ENCODE results near the gene EMP3.
"Not testable (repeated sequence)": the region's sequence is repeated elsewhere in the genome, so short reads cannot be mapped to it uniquely, and the experiment has no call there.

EMP3 gene, protein sequence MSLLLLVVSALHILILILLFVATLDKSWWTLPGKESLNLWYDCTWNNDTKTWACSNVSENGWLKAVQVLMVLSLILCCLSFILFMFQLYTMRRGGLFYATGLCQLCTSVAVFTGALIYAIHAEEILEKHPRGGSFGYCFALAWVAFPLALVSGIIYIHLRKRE

DNA sequence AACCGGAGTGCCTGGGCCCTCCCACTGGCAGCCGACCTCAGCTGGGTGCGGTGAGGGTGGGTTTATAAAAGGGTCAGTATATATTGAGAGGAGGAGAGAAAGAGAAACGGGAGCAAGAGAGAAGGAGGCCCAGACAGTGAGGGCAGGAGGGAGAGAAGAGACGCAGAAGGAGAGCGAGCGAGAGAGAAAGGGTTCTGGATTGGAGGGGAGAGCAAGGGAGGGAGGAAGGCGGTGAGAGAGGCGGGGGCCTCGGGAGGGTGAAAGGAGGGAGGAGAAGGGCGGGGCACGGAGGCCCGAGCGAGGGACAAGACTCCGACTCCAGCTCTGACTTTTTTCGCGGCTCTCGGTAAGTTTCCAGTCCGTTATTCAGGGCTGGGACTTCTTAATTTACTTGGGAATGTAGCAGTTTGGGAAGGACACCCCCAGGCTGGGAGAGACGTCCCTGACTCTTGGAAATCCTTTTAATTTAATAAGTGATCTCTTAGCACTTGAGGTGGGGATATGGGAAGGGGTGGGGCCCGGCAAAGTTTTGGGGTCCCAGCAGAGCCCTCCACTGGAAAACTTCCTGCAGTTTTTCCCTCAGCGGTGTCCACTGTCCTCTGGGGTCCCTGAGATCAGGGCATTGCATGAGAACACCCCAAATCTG lies at the start of gene EMP3:
TSS of gene EMP3 (plus strand) at position 288 of the 646 bp plus-strand sequence. CDS start 1,293 bp downstream, outside the sequence.
- peak; percentile 81 for DNase-seq (ENCODE audit: low spot score)

DNA sequence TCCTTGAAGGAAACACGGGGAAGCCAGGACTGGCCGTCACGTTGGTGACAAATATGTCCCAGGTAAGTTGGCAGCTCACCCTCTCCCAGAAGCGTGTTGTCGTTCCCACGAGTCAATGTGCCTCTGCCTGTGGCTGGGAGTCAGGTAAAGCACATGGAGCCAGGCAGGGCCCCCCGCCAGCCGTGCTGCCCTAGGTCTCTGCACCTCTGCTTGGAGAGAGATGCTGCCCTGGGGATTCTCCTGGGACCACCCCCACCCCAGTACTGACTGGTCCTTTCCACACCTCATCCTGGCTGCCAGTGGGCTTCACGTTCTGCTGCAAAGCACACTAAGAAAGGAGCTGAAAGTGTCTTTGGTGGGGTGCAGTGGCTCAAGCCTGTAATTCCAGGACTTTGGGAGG lies 45.6 kb upstream of the EMP3 start:
- DNase-seq (ENCODE audit: low spot score), result no peak

DNA sequence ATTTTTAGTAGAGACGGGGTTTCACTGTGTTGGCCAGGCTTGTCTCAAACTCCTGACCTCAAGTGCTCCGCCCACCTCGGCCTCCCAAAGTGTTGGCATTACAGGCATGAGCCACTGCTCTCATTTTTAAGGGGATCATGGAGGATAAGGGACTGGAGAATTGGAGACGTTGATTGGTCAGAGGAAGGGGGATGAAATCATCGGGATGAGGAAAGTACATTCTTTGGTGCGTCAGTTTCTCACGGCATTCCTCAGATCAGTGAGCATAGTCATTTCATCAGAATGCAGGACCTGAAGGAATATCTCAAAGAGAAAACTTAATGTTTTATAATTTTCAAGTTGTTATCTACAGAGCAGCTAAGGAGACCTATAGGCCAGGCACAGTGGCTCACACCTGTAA lies 41.4 kb upstream of the EMP3 start:
- DNase-seq (ENCODE audit: low spot score), result no peak

DNA sequence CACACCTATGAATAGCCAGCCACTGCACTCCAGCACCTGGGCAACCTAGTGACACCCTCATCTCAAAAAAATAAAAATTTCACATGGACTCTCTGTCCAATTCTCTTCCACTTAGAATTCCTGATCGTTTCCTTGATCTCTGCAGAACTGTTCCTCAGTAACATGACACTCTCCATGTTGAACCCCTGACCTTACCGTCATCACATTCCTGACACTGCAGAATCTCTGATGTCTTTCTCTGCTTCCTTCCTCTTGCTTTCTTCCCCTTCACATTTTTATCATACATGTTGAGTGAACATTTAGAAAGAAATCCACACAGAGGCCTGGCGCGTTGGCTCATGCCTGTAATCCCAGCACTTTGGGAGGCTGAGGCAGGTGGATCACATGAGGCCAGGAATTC lies 40.5 kb upstream of the EMP3 start:
- DNase-seq (ENCODE audit: low spot score), result no peak

DNA sequence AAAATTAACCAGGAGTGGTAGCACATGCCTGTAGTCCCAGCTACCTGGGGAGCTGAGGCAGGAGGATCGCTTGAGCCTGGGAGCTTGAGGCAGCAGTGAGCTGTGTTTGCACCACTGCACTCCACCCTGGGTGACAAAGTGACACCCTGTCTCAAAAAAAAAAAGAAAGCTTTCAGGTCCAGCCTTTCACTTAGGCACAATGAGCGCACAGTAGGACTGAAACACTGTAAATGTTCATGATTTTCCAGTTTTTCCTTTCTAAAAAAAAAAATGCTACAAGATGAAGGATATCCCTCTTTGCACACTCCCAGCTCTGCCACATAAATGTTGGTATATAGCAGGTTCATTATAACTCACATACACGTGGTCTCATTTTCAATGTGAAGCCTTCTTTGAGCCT lies 37.6 kb upstream of the EMP3 start:
- DNase-seq (ENCODE audit: low spot score), result no peak

DNA sequence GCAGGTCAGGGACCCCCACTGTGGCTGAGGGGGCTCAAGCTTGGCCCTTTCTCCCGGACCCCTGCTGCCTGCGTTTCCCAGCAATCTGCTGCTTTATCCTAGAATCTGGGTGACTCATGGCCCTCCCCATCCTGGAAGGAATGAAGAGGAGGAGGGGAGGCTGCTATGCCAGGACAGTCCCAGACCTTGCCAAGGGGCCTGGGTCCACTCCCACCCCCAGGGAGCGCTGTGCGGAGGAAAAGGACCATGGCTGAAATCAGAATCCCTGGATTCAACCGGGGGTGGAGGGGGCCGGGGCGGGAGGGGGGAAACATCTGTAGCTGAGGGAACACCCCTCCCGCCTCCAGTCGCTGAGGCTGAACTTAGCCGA lies 35.0 kb upstream of the EMP3 start:
- DNase-seq (ENCODE audit: low spot score), result peak; percentile 73

DNA sequence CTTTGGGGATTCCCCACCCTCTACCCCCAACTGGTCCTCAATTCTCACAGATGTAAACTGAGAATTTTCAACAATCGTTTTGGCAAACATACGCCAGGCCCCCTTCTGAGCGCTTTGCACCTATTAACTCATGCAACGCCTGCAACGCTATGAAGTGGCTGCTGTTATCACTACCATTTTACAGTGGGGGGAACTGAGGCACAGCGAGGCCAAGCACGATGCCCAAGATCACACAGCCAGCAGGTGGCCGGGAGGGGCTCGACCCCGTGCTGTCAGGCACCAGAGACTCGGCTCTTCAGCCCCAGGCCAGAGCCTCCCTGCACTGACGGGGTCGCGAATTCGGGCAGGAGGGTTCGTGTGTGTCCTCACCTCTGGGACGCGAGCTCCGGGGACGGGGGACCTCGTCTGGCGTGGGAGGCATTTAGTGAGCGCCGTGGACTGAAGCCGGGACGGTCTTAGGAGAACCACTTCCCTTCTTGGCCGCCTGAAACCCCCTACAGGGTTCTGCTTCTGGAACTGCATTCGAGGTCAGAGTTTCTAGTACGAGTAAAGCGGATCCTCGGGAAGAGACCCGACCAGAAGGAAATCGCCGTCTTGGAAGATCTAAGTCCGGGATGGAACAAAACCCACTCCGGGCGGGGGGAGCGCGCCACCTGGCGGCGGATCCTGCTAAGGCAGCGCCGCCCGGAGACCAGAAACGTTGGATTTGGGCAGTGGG lies 34.4 kb upstream of the EMP3 start:
- peak; percentile 90 for DNase-seq (ENCODE audit: low spot score)

DNA sequence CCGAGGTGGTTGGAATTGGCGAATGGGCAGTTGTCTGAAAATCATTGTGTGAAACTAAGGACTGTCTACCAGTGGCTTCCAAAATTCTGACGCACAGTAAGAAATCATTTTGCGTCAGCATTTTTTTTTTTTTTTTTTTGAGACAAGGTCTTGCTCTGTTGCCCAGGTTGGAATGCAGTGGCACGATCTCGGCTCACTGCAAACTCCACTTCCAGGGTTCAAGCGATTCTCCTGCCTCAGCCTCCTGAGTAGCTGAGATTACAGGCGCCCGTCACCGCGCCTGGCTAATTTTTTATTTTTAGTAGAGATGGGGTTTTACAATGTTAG lies 33.9 kb upstream of the EMP3 start:
- DNase-seq (ENCODE audit: low spot score), result not testable (repeated sequence)

DNA sequence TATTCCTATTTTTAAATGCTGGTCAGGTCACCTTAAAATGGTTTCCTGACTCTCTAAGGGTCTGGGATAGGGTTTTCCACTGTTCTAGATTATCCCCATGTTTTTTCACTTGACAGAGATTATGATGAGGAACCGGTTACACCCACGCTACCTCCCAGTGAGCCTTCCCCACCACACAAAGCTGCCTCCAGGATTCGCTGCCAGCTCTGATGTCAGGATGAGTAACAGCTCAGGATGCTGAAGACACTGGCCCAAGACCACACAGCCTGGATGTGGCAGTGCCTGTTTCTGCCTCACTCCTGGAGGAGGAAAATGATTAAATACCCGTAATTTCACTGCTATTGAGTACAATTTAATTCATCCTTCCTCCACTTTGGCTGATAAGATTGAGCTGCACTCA lies 32.6 kb upstream of the EMP3 start:
- no peak for DNase-seq (ENCODE audit: low spot score)

DNA sequence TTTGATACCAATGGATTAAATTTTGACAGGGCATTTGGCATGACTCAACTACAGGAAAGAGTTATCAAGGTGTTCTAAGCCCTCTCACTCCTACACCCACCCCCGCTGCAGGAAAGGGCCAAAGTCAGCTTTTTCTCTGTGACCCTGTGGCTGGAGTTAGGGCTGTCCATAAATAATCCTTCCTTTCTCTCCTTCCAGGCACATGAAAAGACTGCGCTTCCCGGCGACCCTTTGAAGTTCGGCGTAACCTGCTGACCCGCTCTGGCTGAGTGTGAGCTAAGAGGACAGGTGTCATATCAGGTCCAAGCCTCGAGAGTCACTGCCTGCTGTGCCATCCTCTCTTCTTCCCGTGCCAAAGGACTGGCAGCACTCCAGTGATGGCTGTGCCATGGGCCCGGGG lies 29.9 kb upstream of the EMP3 start:
- DNase-seq (ENCODE audit: low spot score), result no peak

DNA sequence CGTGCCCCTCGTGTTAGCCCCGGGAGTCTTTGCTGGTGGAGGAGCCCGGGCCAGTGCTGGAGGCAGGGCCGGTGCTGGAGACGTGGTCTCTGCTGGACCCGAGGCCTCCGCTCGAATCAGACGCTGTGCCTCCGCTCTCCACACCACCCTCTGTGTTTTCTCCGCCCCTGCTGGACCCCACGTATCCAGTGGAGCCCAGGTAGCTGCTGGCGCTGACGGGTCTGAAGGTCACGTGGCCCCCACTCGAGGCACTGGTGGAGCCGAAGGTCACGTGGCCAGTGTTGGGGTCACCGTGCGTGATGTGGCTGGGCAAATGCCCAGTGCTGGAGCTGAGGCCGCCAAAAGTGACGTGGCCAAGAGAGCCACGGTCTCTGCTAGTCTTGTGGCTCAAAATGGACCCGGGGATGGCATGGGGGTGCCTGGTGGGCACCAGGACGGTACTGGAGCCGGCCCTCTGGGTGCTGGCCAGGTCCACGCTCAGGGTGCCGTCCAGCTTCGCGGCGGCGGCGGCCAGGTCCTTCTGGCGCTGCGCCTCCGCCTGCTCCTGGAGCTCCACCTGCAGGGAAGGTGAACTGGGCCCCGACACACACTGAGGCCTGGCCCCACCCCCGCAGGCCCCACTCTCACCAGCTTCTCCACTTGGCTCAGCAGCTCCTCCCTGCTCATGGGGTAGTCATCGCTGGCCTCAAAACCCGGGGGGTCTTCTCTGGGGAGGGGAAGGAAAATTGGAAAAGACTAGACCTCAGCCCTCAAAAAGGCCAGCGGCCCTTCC lies 28.2 kb upstream of the EMP3 start:
- DNase-seq (ENCODE audit: low spot score), result no peak

DNA sequence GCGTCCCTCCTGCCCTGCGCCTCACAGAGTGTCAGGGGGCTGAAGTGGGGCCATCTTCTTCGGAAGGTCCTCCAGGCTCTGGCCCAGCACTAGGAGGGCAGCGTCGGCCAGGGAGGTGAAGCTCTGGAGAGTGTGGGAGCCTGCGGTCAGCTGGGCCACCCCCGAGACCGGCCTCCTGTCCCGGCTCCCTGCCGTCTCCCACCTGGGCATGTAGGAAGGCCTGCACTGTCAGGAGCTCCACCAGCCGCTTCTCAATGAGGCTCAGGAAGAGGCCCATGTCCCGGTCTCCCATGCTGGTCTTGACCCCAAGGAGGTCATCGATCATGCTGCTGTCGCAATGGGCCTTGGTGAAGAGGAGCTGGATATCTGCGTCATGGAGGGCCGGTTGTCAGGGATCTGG lies 27.4 kb upstream of the EMP3 start:
- DNase-seq (ENCODE audit: low spot score), result no peak

DNA sequence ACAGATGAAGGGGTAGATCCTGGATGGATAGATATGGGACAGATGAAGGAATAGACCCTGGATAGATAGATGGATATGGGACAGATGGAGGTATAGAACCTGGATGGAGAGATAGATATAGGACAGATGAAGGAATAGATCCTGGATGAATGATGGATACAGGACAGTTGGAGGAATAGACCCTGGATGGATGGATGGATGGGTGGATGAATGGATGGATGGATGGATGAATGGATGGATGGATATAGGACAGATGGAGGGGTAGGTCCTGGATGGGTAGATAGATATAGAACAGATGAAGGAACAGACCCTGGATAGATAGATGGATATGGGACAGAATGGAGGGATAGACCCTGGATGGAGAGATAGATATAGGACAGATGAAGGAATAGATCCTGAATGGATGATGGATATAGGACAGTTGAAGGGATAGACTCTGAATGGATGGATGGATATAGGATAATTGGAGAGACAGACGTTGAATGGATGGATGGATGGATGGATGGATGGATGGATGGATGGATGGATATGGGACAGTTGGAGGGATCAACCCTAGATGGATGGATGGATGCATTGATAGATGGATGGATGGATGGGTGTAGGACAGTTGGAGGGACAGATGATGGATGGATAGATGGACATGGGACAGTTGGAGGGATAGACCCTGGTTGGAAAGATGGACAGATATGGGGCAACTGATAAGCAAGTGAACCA lies 23.3 kb upstream of the EMP3 start:
- DNase-seq (ENCODE audit: low spot score), result no peak

DNA sequence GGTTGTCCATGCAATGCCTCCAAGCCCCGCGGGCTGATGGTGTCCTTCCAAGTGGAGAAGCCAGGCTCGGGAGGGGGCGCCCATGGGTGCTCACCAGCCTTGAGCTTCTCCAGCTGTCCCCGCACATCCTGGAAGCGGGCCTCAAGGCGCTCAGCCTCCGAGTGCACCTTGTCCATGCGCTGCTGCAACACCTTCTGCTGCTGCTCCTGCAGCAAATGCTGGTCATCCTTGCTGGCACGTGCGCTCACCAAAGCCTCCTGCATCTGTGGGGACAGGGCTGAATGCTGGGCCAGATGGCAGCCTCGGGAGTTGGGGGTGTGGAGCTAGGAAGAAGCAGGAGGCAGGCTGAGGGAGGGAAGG lies 22.8 kb upstream of the EMP3 start:
- no peak for DNase-seq (ENCODE audit: low spot score)

DNA sequence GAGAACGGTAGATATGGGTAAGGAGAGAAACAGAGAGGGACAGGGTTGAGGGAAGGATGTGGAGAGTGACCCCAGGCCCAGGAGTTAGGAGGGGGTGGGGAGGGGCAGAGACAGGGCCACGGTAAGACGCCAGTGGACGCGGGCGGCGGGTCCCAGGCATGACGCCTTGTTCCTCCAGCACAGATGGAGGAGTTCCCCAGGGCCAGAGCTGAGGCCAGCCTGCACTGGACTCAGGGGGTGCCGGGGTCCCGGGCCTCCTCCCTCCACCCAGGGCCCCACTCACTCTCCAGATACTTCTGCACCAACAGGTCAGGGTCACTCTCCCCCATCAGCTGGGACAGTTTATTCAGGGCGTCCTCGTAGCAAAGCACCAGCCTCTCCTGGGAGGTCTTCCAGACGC lies 22.0 kb upstream of the EMP3 start:
- DNase-seq (ENCODE audit: low spot score), result no peak

DNA sequence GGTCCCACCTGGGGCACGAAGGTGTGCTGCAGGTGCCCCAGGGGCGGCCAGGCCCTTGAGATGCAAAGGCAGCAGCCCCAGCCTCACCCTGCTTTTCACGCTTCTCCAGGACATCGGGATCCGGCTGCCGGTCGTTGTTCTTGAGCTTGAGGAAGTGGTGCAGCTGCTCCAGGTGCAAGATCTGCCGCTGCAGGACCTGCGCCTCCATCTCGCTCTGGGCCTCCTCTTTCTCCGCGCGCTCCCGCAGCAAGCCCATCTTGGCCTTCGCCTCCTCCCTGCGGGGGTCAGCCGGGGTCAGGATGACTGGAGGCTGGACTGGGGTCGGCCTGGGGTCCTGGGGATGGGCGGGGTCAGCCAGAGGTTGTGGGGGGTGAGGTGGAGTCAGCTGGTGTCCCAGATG lies 21.5 kb upstream of the EMP3 start:
- DNase-seq (ENCODE audit: low spot score), result no peak

DNA sequence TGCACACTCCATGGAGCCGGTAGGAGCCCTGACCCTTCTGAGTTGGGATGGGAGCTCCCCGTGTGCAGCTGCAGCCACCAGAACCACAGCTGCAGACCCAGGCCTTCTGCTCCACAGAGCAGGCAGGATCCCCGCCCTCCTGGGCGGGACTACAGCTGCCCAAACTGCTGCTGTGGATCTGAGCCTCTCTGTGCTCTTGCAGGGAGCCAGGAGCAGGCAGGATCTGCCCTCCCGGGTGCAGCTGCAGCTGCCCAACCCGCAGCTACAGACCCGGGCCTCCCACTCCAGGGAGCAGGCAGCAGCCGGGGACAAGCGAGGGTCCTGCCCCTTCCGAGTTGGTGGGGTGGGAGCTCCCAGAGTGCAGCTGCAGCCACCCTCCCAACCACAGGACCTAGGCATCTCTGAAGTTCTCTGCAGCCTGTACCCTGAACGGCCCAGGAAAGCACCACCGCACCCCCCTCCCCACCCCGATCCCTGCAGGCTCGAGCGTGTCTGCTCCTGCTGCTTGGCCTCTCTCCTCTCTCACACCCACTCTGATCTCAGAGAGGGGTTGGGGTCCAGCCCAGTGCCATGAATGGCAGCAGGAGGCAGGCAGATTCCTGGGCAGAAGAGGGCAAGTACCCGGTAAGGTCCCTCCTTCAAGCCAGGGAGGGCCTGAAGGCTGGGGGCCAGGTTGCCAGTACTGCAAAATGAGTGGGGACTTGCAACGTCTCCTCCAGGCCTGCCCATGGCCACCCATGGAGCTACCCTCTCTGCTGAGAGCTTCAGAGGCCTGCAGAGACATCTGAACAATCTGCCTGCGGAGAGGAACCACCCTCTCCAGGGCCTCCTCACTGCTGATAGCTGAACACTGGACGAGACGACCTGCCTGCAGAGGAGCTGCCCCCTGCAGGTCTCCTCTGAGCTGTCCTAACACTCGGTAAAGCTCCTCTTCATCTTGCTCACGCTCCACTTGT lies 16.4 kb upstream of the EMP3 start:
- peak; percentile 65 for DNase-seq (ENCODE audit: low spot score)

DNA sequence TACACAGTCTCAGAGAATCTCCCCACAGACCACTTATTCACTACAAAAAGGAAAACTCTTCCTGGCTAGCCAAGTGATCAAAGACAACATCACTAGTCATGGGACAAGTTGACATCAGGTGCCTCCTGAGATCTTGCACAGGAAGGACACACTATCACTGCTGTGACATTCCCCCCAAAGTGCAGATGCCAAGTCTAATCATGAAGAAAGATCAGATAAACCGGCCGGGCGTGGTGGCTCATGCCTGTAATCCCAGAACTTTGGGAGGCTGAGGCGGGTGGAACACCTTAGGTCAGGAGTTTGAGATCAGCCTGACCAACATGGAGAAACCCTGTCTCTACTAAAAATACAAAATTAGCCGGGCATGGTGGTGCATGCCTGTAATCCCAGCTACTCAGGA lies 15.6 kb upstream of the EMP3 start:
- DNase-seq (ENCODE audit: low spot score), result not testable (repeated sequence)

DNA sequence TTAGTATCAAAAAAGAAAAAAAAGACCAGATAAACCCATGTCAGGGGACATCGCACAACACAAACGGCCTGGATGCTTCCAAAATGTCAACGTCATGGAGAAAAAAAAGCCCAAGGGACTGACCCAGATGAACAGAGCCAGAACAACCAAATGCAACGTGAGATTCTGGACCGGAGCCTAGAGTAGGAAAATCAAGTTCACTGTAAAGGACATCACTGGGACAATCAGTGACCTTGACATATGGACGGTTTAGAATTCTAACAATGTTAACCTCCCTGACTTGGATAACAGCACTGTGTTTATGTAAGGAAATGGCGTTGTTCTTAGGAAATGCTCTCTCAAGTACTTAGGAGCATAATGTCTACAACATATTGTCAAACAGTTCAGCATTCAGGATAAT lies 15.1 kb upstream of the EMP3 start:
- no peak for DNase-seq (ENCODE audit: low spot score)

DNA sequence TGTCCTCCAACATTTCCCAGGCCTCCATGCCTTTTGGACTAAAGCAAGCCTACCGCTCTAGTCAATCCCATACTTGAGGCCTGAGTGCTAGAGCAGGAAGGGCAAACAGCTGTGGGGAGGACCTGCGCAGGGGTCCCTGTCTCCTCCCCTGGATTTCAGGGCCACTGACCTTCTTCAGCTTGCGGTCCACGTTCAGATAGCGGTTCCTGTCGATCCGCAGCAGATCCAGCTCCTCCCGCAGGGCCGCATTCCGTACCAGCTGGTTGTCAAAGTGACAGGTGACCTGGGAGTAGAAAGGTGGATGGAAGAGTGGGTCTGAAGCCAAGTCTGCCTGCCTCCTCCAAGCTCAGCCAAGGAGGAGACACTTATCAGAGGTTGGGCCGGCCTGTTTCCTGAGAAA lies 14.0 kb upstream of the EMP3 start:
- DNase-seq (ENCODE audit: low spot score), result no peak

DNA sequence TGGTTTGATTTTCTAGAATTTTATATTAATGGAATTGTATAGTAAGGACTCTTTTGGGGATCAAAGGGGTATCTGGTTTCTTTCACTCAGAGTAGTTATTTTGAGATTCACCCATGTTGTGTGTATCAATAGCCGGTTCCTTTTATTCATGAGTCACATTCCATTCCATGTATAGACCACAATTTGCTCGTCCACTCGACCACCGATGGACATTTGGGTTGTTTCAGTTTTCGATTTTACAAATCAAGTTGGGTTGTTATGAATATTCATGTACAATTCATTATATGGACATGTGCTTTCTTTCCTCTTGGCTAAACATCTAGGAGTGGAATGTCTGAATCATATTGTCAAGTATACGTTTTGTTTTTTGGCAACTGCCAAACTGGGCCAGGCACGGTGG lies 9.6 kb upstream of the EMP3 start:
- no peak for DNase-seq (ENCODE audit: low spot score)

DNA sequence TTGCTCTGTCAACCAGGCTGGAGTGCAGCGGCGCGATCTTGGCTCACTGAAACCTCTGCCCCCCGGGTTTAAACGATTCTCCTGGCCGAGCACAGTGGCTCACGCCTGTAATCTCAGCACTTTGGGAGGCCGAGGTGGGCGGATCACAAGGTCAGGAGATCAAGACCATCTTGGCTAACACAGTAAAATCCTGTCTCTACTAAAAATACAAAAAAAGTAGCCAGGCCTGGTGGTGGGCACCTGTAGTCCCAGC lies 7.7 kb upstream of the EMP3 start:
- DNase-seq (ENCODE audit: low spot score), result not testable (repeated sequence)

Measured in ecto neural progenitor cell (in vitro differentiated cells).